Body of pancreas (tissue), 4 donors: ENCODE results near the gene VGLL2. TPM values are rescaled to one million over a fixed set of nuclear protein-coding genes. Genes with fewer than 3 reads are reported as not detected.
A peak's percentile ranks its signal among the peaks of the same experiment; 100 is the strongest.

Experiments used
- ATAC-seq: fragments of 150-250 bp; one replicate; pipeline ENCODE4 v1.9.1; 2016
- DNase-seq, 4 donors: peaks; one replicate each; pipeline ENCODE4 v3.0.0-alpha.2; 2019
- H3K27ac ChIP-seq, 4 donors: fragments of 200-600 bp; sonication (generic); 1 replicate in 3 of 4; 2 replicates in 1 of 4; pipeline versions ENCODE4 v1.5.1 to v1.6.1; 2016 to 2019; ENCODE audit warnings: mild to moderate bottlenecking in 1 of 4, mixed read lengths in 1 of 4, moderate library complexity in 1 of 4
- H3K27me3 ChIP-seq, 2 donors: fragments of 200-600 bp; sonication (generic); one replicate each; pipeline ENCODE4 v1.6.0; 2016; ENCODE audit warnings: mild to moderate bottlenecking in 1 of 2
- H3K36me3 ChIP-seq, 2 donors: fragments of 200-600 bp; sonication (generic); replicated peaks in 1 of 2; 2 replicates each; pipeline ENCODE4 v1.5.1; 2016; ENCODE audit warnings: low read depth in 2 of 2; ENCODE audit not compliant: insufficient read depth in 1 of 2
- H3K4me1 ChIP-seq: fragments of 200-600 bp; sonication (generic); one replicate; pipeline ENCODE4 v1.6.0; 2016
- H3K4me3 ChIP-seq, 2 donors: fragments of 200-600 bp; sonication (generic); 1 replicate in 1 of 2; 2 replicates in 1 of 2; pipeline ENCODE4 v1.5.1; 2016 to 2019
- H3K9me3 ChIP-seq, 3 donors: fragments of 200-600 bp; sonication (generic); 1 replicate in 2 of 3; 2 replicates in 1 of 3; pipeline ENCODE4 v1.5.1; 2016
- CTCF ChIP-seq, 7 experiments: fragments of 450-650 bp in 4 of 7; fragments of 200-600 bp in 3 of 7; sonication (generic) in 3 of 7; IDR thresholded peaks; one replicate each; pipeline ENCODE4 v1.5.1; 2016 to 2019; ENCODE audit warnings: antibody characterized with exemption in 7 of 7
- POLR2A ChIP-seq, 3 donors: fragments of 450-650 bp; IDR thresholded peaks; one replicate each; pipeline ENCODE4 v1.6.1; 2016; ENCODE audit warnings: antibody characterized with exemption in 3 of 3, mild to moderate bottlenecking in 2 of 3
- WGBS, 2 donors: methylation state at CpG; one replicate each; pipeline ENCODE4 v1.1.5; 2017; 5-methylcytosine and 5-hydroxymethylcytosine counted together
- intact Hi-C: fragments of 100-400 bp; cut with DNase I; formaldehyde crosslinking; loops from one replicate; pipeline ENCODE4 v1.15.1; 2023
- small RNA-seq: library from RNA; depleted of rRNA; stranded (forward); fragments of <200 nt; gene quantifications from one replicate; pipeline ENCODE3, GENCODE V24; 2016
- total RNA-seq, 2 donors: library from RNA; depleted of rRNA; stranded (reverse); fragments of >200 nt; gene quantifications; one replicate each; pipeline ENCODE4 v1.1.0, GENCODE V29; 2016

The VGLL2 gene
- total RNA-seq, 2 donors from 2014 or later, result 0.99 TPM; not detected in 1

GRCh38 chr6:117317261-117317660 lies 51.9 kb downstream of the VGLL2 start:
- peak; percentile 23 to 48 (median 34) for TF ChIP-seq CTCF (IDR thresholded peaks at IDR 0.05)
- TF ChIP-seq POLR2A (IDR thresholded peaks at IDR 0.05), result no peak
- ATAC-seq (no peak), DNase-seq (no peak)
- Histone ChIP-seq H3K4me3 (no peak overlapping the region), H3K9me3 (no peaks in the 10 kb centered on the region), H3K27ac (no peak overlapping the region), H3K27me3 (peaks cover 0 to 5% of the 10 kb centered on the region in 2 donors), H3K36me3 (no peaks in the 10 kb centered on the region), H3K4me1 (no peaks in the 10 kb centered on the region)
- intact Hi-C loops, result no loop called here
- WGBS, 2 donors, result 21 to 28% methylated on average over 4 of the region's 4 CpGs

Small RNAs within 50 kb of the gene (small RNA-seq; reads per million reads assigned to genes)
- not detected for gene RN7SKP18

Other genes starting within 250 kb of the VGLL2 start
- gene ROS1, start 160.4 kb downstream of the VGLL2 start, total RNA-seq, result not detected
- gene DCBLD1, start 217.1 kb downstream of the VGLL2 start, total RNA-seq, result 10 to 100 TPM; 10.6 to 11.5 TPM